DOHH2 (cell line): ENCODE data around the gene PTGIR.

Experiments used
- H3F3A ChIP-seq: fragments of 200-600 bp; sonication (generic), shearing (Covaris generic); 2 replicates; pipeline ENCODE4 v1.6.0; 2016; ENCODE audit warnings: antibody characterized with exemption, mild to moderate bottlenecking; ENCODE audit not compliant: control insufficient read depth, insufficient read depth
- H3K27ac ChIP-seq: fragments of 200-600 bp; sonication (generic); 2 replicates; pipeline ENCODE4 v1.5.1; 2014; ENCODE audit warnings: low read depth, mild to moderate bottlenecking, low read length, moderate library complexity
- H3K27me3 ChIP-seq: fragments of 200-600 bp; sonication (generic); 2 replicates; pipeline ENCODE4 v1.6.1; 2014; ENCODE audit warnings: mild to moderate bottlenecking, low read length, mixed read lengths; ENCODE audit not compliant: control insufficient read depth
- H3K36me3 ChIP-seq: fragments of 200-600 bp; sonication (generic); 2 replicates; pipeline ENCODE4 v1.6.1; 2014; ENCODE audit warnings: mild to moderate bottlenecking, low read length, moderate library complexity, mixed read lengths; ENCODE audit not compliant: control insufficient read depth
- H3K4me1 ChIP-seq: fragments of 200-600 bp; sonication (generic); 2 replicates; pipeline ENCODE4 v1.6.1; 2014; ENCODE audit warnings: mild to moderate bottlenecking, low read length, mixed read lengths; ENCODE audit not compliant: control insufficient read depth
- H3K4me2 ChIP-seq: fragments of 200-600 bp; sonication (generic); 2 replicates; pipeline ENCODE4 v1.6.0; 2014; ENCODE audit warnings: mild to moderate bottlenecking, low read length, moderate library complexity
- H3K4me3 ChIP-seq: fragments of 200-600 bp; sonication (generic); 2 replicates; pipeline ENCODE4 v1.5.1; 2014; ENCODE audit warnings: mild to moderate bottlenecking, low read length, mixed read lengths
- H3K79me2 ChIP-seq: fragments of 200-600 bp; sonication (generic); 2 replicates; pipeline ENCODE4 v1.6.1; 2014; ENCODE audit warnings: mild to moderate bottlenecking, low read length, mixed read lengths; ENCODE audit not compliant: control insufficient read depth
- H3K9me2 ChIP-seq: fragments of 200-600 bp; sonication (generic); replicated peaks from 2 replicates; pipeline ENCODE4 v1.6.1; 2014; ENCODE audit warnings: mild to moderate bottlenecking, low read length, mixed read lengths; ENCODE audit not compliant: control insufficient read depth
- H3K9me3 ChIP-seq: fragments of 200-600 bp; sonication (generic); 2 replicates; pipeline ENCODE4 v1.6.1; 2014; ENCODE audit warnings: antibody characterized with exemption, low read length, mixed read lengths; ENCODE audit not compliant: control insufficient read depth, insufficient read depth
- H4K20me1 ChIP-seq: fragments of 200-600 bp; sonication (generic); 2 replicates; pipeline ENCODE4 v1.6.0; 2014; ENCODE audit warnings: low read depth, mild to moderate bottlenecking, antibody characterized with exemption, low read length, moderate library complexity; ENCODE audit not compliant: control insufficient read depth, insufficient read depth
- CTCF ChIP-seq: fragments of 200-600 bp; sonication (generic); IDR thresholded peaks from one replicate; pipeline ENCODE4 v1.5.1; 2014; ENCODE audit warnings: antibody characterized with exemption, mild to moderate bottlenecking, low read depth, low read length; ENCODE audit not compliant: poor library complexity, severe bottlenecking
- EZH2phosphoT487 ChIP-seq: fragments of 200-600 bp; sonication (generic); IDR thresholded peaks from 2 replicates; pipeline ENCODE4 v1.6.1; 2017; ENCODE audit warnings: borderline replicate concordance, mild to moderate bottlenecking, antibody characterized with exemption, low read length, moderate library complexity, mixed read lengths

PTGIR gene

GRCh38 chr19:46648961-46649960 is 24.4 kb upstream of the PTGIR start:
- TF ChIP-seq EZH2phosphoT487 = no peak
- TF ChIP-seq CTCF = no peak
- Histone ChIP-seq H3K36me3 (no peaks in the 10 kb centered on the region), H3K9me3 (no peaks in the 10 kb centered on the region), H3K79me2 (no peaks in the 10 kb centered on the region), H3K4me3 (no peak overlapping the region), H3K9me2 (no peaks in the 10 kb centered on the region), H3K4me1 (no peaks in the 10 kb centered on the region), H4K20me1 (no peaks in the 10 kb centered on the region), H3K4me2 (no peak overlapping the region), H3K27ac (no peak overlapping the region), H3F3A (no peaks in the 10 kb centered on the region), H3K27me3 (peaks cover 12% of the 10 kb centered on the region)

GRCh38 chr19:46648060-46648960 is 23.4 kb upstream of the PTGIR start:
- TF ChIP-seq EZH2phosphoT487 (no peak), CTCF (no peak)
- Histone ChIP-seq H3K4me2 (no peak overlapping the region), H3K27ac (no peak overlapping the region)

GRCh38 chr19:46646402-46646801 is 21.5 kb upstream of the PTGIR start:
- no peak overlapping the region for H3K4me2 ChIP-seq
- H4K20me1 ChIP-seq = no peaks in the 10 kb centered on the region
- H3K36me3 ChIP-seq = no peaks in the 10 kb centered on the region
- H3F3A ChIP-seq = no peaks in the 10 kb centered on the region
- H3K27ac ChIP-seq = no peak overlapping the region
- peaks cover 16% of the 10 kb centered on the region for H3K27me3 ChIP-seq
- no peak overlapping the region for H3K4me3 ChIP-seq
- no peaks in the 10 kb centered on the region for H3K9me3 ChIP-seq
- H3K9me2 ChIP-seq = no peaks in the 10 kb centered on the region
- H3K79me2 ChIP-seq = no peaks in the 10 kb centered on the region
- TF ChIP-seq CTCF (no peak), EZH2phosphoT487 (no peak)
- no peaks in the 10 kb centered on the region for H3K4me1 ChIP-seq

More at GRCh38 chr19:46648060-46648960, 23.4 kb upstream of the PTGIR start:
- Histone ChIP-seq H3F3A (no peaks in the 10 kb centered on the region), H3K9me2 (no peaks in the 10 kb centered on the region), H3K9me3 (no peaks in the 10 kb centered on the region), H3K36me3 (no peaks in the 10 kb centered on the region), H3K4me3 (no peak overlapping the region), H3K4me1 (no peaks in the 10 kb centered on the region), H3K27me3 (peaks cover 12% of the 10 kb centered on the region), H3K79me2 (no peaks in the 10 kb centered on the region), H4K20me1 (no peaks in the 10 kb centered on the region)
